IgD-negative memory B cell (primary cell): ENCODE measurements around the gene DOK1. TPM values are rescaled to one million over a fixed set of nuclear protein-coding genes. Genes with fewer than 3 reads are reported as not detected.

Experiments used
- polyA plus RNA-seq: library from polyadenylated mRNA; unstranded; fragments of 300-500 nt; fragmentation: Illumina TruSeq; gene quantifications from one replicate; pipeline ENCODE4 v1.2.3, GENCODE V29; 2021

The DOK1 gene
- polyA plus RNA-seq, 1 donor from 2014 or later = 48.9 TPM

Other genes with a start within 250 kb of the DOK1 start
- gene SLC4A5, start 211.3 kb upstream of the DOK1 start, polyA plus RNA-seq = 1.2 TPM
- 71.4 TPM for gene DCTN1, start 174.4 kb upstream of the DOK1 start, polyA plus RNA-seq
- gene C2orf81, start 133.1 kb upstream of the DOK1 start, polyA plus RNA-seq = 5.6 TPM
- 39.0 TPM for gene WDR54, start 133.0 kb upstream of the DOK1 start, polyA plus RNA-seq
- gene RTKN, start 112.8 kb upstream of the DOK1 start, polyA plus RNA-seq = 0.88 TPM
- gene INO80B, start 99.6 kb upstream of the DOK1 start, polyA plus RNA-seq = 11.4 TPM
- 39.5 TPM for gene WBP1, start 96.3 kb upstream of the DOK1 start, polyA plus RNA-seq
- gene MOGS, start 89.3 kb upstream of the DOK1 start, polyA plus RNA-seq = 37.7 TPM
- 144 TPM for gene MRPL53, start 82.0 kb upstream of the DOK1 start, polyA plus RNA-seq
- 9.2 TPM for gene CCDC142, start 71.7 kb upstream of the DOK1 start, polyA plus RNA-seq
- 26.4 TPM for gene TTC31, start 71.6 kb upstream of the DOK1 start, polyA plus RNA-seq
- not detected for gene LBX2, start 55.1 kb upstream of the DOK1 start, polyA plus RNA-seq
- 14.7 TPM for gene PCGF1, start 47.0 kb upstream of the DOK1 start, polyA plus RNA-seq
- gene TLX2, start 40.3 kb upstream of the DOK1 start, polyA plus RNA-seq = not detected
- 0.70 TPM for gene DQX1, start 28.5 kb upstream of the DOK1 start, polyA plus RNA-seq
- gene AUP1, start 25.0 kb upstream of the DOK1 start, polyA plus RNA-seq = 108 TPM
- 34.4 TPM for gene HTRA2, start 24.8 kb upstream of the DOK1 start, polyA plus RNA-seq
- gene LOXL3, start 778 bp upstream of the DOK1 start, polyA plus RNA-seq = 0.74 TPM
- gene M1AP, start 93.6 kb downstream of the DOK1 start, polyA plus RNA-seq = not detected
- gene SEMA4F, start 99.5 kb downstream of the DOK1 start, polyA plus RNA-seq = 6.4 TPM